ENCODE data around the gene RNF113B.

RNF113B gene

GRCh38 chr13:98203646-98204326 lies 26.7 kb upstream of the RNF113B start:
- DNase-seq (ENCODE audit: low spot score), result no peak

GRCh38 chr13:98201984-98202383 lies 24.9 kb upstream of the RNF113B start:
- DNase-seq (ENCODE audit: low spot score), result no peak

- DNase-seq (ENCODE audit: low spot score), result no peak
These were observed 24.1 kb upstream of the RNF113B start for GRCh38 chr13:98201189-98201588.

GRCh38 chr13:98200211-98200878 lies 23.3 kb upstream of the RNF113B start:
- no peak for DNase-seq (ENCODE audit: low spot score)

- no peak for DNase-seq (ENCODE audit: low spot score)
These were observed 22.4 kb upstream of the RNF113B start for GRCh38 chr13:98199480-98199879.

- DNase-seq (ENCODE audit: low spot score), result no peak
These were observed 21.6 kb upstream of the RNF113B start for GRCh38 chr13:98198683-98199082.

- no peak for DNase-seq (ENCODE audit: low spot score)
These were observed 18.2 kb upstream of the RNF113B start for GRCh38 chr13:98195054-98195791.

- no peak for DNase-seq (ENCODE audit: low spot score)
These were observed 14.9 kb upstream of the RNF113B start for GRCh38 chr13:98192008-98192407.

- no peak for DNase-seq (ENCODE audit: low spot score)
These were observed 13.9 kb upstream of the RNF113B start for GRCh38 chr13:98190889-98191444.

GRCh38 chr13:98189841-98190505 lies 12.9 kb upstream of the RNF113B start:
- DNase-seq (ENCODE audit: low spot score), result no peak

- no peak for DNase-seq (ENCODE audit: low spot score)
These were observed 11.6 kb upstream of the RNF113B start for GRCh38 chr13:98188544-98189166.

GRCh38 chr13:98187965-98188261 lies 10.8 kb upstream of the RNF113B start:
- DNase-seq (ENCODE audit: low spot score), result no peak

GRCh38 chr13:98187155-98187964 lies 10.3 kb upstream of the RNF113B start:
- no peak for DNase-seq (ENCODE audit: low spot score)

- DNase-seq (ENCODE audit: low spot score), result no peak
These were observed 7.7 kb upstream of the RNF113B start for GRCh38 chr13:98184792-98185191.

- no peak for DNase-seq (ENCODE audit: low spot score)
These were observed 5.5 kb upstream of the RNF113B start for GRCh38 chr13:98182589-98182988.

- DNase-seq (ENCODE audit: low spot score), result no peak
These were observed 5.1 kb upstream of the RNF113B start for GRCh38 chr13:98182153-98182552.

- DNase-seq (ENCODE audit: low spot score), result no peak
These were observed 4.2 kb upstream of the RNF113B start for GRCh38 chr13:98181111-98181815.

- no peak for DNase-seq (ENCODE audit: low spot score)
These were observed 3.0 kb upstream of the RNF113B start for GRCh38 chr13:98180092-98180491.

GRCh38 chr13:98175823-98176222 lies 1.2 kb downstream of the RNF113B start:
- no peak for DNase-seq (ENCODE audit: low spot score)

GRCh38 chr13:98175043-98175442 lies 2.0 kb downstream of the RNF113B start:
- DNase-seq (ENCODE audit: low spot score), result no peak

- DNase-seq (ENCODE audit: low spot score), result no peak
These were observed 2.8 kb downstream of the RNF113B start for GRCh38 chr13:98174307-98174706.

Data from COLO829 (cell line).